HS-5 (cell line): ENCODE data around the gene PPP1R17.

ENCODE experiments used
- DNase-seq: peaks from one replicate; pipeline ENCODE4 v3.0.0-alpha.2; 2012; ENCODE audit warnings: low read depth

The PPP1R17 gene

DNA sequence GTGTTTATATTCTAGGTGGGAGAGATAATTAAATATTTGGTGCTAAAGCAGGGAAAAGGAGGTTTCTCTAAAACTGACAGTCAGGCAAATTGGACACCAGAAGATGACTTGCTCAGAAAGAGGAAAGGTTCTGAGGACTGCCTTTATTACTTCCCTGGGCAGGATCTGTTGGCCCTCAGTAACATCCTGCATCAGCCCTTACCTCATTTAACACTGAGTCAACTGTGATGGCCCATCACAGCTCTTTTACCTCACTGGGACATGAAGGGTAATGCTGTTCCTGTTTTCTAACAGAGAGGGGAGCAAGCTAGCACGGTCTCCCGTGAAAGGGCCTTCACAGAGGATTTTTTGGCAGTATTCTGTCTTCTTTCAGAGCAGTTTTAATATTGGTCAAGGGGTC lies 12.0 kb downstream of the PPP1R17 start:
- no peak for DNase-seq

DNA sequence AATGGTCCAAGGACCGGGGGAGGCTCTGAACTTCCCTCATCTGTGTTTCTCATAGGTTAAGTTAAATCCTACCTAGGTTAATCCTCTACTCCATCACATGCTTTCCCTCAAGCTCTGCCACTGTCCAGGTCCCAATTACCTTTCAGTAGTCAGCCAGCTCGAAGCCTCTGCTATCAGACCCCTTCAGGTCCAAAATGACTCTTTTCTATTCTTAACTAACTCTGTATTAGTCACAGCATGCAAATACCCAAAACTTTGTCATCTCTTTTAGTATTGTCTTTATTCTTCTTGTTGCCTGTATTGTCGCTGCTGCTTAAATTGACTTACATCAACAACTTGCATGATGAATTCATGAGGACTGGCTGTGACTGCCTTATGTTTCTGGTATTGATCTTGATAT lies 15.3 kb downstream of the PPP1R17 start:
- no peak for DNase-seq

DNA sequence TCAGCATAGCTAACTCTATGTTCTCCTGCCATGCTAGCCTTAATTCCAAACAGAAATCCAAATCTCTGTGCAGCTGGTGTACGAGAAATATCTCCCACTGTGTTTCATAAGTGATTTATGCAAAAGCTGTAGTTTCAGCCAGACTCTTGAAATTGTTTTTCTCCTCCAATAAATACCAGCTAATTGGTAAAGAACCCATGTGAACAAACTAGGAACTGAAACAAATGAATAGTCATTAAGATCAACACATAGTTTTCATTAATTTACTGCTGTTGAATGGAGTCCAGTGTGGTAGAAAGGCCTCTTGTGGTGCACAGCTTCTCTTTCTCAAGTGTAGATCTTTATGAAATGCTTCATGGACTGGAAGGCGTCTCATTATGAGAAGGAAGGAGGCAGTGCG lies 18.4 kb downstream of the PPP1R17 start:
- DNase-seq, result no peak

DNA sequence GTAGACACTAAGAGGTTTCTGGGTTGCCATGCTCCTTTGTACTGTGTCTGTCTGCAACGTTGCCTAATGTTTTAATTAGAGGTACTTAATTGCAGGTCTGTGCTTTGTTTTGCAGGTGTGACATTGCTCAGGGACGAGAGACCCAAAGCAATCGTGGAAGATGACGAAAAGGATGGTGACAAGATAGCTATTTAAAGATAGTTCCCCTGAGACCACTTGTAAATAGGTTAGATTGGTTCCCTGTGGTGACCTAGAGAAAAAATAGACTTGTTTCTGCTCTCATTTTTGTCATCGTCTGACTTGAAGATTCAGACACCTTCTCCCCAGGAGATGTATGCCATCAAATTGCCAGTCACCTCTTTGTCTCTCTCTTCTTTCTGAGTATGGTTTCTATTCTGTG lies 20.1 kb downstream of the PPP1R17 start:
- no peak for DNase-seq

DNA sequence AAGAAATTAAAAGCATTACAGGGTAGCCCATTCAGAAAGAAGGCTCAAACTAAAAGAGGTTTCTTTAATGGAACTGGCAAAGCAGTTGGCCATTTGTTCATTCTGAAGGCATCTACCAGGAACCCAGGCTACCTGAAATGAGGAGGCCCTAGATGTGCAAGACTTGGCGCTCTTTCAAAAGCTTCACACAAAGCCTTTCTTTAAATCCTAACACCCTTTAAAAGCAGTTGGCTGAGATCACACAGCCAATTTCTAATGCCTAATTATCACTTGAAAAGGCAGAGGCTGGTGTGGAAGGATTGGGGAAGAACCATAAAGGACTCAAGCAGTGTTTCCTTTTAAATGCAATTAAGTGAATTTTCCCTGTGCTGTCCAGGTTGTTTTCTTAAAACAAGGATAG lies 23.2 kb downstream of the PPP1R17 start:
- DNase-seq, result no peak

DNA sequence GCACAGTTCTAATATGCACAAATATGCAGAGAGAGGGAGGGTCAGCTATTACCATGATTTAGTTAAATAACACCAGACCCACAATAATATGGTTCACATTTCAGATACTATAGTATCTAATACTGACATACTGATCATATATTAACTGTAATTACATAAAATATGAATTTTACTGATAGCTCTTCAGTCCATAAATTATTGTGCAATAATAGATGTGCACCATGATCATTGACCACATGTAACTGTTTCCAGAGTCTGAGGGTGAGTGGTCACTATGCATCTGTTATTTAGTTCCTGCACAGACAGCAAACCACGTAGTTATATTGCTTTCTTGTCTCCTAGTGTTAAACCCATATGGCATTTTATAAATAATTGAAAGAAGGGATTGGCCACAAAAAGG lies 29.3 kb downstream of the PPP1R17 start:
- no peak for DNase-seq

DNA sequence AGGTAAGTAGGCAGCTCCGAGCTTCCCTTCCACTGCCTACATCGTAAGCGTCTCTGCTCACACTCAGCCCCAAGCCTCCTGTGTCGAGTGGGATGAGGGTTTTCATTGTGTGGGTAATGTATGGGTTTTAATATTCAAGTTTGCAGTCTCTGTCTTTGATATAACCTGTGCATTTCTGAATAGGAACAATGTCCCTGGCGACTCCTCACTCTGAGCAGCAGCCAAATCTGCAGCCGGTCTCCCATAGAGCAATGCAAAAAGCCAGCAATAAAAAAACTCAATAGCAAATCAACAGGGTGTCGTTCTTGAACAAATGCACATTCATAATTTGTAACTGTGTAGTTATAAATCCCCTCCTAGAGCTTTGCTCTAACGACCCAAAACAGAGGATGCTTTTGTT lies 33.4 kb downstream of the PPP1R17 start:
- no peak for DNase-seq

DNA sequence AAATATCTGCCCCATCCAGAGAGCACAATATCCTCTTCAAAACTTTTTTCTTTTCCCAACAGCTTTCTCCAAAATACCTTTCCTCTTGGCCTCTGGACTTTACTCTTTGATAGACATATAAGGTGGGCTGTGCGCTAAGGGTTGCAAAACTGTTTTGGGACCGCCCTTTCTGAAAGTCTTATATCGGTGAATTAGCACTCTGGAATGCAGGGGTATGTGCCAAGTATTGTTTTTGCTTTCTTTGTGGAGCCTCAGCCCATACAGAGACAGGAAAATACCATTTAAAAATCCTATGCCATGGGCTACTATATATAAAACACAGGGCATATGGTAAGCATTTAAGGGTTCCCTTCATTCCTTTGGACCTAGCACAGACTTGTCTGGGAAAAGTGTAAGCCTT lies 37.7 kb downstream of the PPP1R17 start:
- no peak for DNase-seq

DNA sequence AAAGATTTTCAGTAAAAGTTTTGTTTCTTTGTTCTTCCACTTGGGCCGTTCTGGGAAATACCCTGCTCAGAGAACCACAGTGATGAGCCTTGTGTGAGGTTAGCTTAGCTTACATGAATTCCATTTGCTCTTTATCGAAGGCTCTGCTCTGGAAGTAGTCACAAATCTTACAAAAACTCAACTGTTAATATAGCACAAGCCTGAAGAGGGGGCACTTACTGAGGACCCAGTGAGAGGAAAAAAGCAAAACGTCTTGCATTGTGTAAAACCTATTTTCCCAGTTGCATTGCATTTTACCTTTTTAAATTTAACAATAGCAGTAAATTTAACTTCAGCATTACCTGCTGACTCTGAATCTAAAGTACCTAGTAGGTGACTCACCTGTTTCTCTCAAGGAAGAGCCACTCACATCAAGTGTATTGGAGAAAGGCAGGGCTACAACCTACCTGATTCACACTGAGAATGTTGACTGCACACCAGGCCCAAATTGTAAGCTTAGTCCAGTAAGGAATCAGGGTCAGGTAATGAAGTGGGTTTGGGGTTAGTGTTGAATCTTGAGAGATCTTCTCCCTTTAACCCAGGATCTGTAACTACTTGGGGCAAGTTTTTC lies 42.3 kb downstream of the PPP1R17 start:
- no peak for DNase-seq

DNA sequence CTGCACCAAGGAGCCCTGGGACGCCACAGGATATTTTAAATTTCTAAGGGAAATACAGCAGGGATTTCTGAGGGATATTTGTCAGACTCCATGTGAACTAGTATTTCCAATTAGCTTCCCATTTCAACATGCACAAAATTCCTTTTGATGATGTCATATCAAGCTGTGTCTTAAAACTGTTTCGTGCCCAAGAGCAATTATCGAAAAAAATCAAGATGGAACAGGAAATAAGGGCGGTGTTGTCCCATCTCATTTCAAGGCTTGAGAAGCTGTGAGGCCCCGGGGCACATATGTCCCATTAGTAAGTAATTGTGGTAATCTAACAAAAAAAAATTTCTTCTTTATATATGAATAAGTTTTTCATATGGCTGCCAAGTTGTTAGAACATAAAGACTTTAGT lies 47.4 kb downstream of the PPP1R17 start:
- DNase-seq, result peak; percentile 46

DNA sequence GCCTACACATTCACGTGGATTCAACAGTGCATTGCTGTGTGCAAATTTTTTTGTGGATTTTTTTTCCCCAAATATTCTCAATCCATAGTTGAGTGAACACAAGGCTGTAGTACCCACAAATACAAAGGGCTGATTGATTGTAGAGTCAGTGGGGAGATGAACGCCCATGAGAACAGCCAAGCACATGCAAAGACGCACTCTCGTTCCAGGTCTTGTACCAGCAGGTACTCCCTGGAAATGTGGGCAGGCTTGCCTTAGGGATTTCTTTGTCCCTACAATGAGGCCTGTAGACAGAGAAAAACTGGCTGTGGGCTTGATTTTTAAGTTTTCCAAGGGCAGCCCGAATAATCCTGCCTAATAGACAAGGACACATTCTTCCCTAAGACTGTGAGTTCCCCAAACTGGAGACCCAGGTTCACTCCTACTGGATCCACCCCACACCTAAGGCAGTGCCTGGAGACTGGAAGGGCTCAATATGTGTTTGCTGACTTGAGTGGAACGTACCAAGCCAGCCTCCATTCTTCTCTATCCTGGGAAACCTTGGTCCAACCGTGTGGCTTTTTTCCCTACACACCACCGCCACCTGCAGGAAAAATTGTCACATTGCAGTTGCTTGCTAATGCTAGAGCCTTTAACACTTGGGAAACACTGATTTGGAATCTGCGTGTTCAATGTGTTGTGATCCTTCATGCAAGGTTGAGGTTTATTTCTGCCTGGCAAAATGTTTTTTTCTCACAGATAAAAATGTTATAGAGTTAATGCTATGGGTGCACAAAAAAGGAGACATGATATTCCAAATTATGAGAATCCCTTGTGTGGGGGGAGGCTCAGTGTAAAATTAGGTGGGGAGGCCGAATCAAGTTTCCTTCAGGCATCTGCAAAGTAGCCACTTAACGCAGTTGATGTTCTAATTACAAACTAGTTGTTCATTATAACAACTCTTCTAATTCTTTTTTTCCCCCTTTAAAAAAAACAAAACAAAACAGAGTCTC lies 49.3 kb downstream of the PPP1R17 start:
- DNase-seq, result peak; percentile 33

DNA sequence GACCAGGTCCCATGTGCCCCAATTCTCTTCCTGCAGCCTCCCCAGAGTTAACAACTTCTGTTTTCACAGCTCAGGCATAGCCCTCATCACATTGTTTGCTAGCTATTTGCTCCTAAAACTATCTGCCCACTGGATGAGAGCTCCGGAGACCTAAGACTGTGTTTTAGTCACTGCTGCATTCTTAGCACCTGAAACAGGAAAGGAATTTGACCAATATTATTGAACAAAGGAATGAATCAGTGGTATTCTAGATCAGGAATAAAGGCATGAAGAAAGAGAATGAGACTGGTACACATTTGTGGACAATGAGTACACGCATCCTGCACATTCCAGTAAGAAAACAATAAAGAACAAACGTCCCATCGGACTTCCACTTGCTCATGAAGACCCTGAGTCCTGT lies 54.8 kb downstream of the PPP1R17 start:
- no peak for DNase-seq

DNA sequence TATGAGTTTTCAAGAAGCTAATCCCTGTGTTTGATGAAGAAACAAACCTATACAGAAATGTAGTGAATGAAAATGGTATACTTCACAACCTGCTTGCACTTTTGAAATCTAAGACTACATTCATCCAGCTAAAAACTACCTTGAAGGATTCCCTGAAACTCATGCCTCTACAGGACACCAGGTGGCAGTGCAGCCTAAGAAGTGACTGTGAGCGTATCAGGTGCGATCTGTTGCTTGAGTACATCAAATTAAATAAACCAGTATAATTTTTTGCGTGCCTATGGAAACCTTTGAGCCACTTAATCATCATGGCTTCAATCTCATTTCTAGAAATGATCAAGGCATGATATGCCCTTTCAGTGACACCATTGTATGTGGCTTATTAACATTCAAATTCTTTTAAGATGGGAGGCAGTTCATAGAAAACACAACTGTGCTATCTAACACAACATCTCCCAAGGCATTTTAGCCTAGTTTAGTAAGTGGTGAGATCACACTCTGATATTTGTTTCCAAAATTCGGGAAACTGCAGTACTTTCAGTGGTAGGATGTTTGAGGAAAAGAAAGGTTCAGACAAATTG lies 57.4 kb downstream of the PPP1R17 start:
- peak; percentile 53 for DNase-seq

DNA sequence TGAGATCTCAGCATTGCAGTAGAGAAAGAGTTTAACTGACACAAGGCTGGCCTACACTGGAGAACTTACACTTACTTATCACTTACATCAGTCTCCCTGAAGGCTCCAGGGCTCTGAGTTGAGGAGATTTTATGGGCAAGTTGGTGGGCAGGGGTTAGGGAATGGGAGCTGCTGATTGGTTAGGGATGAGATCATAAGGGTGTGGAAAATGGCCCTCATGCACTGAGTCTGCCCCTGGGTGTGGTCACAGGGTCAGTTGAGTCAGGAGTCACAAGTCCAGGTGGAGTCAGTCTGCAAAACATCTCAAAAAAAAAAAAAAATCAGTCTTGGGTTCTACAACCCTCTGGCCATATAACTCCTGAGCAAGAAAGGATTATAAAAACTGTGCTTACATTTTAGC lies 60.5 kb downstream of the PPP1R17 start:
- no peak for DNase-seq

DNA sequence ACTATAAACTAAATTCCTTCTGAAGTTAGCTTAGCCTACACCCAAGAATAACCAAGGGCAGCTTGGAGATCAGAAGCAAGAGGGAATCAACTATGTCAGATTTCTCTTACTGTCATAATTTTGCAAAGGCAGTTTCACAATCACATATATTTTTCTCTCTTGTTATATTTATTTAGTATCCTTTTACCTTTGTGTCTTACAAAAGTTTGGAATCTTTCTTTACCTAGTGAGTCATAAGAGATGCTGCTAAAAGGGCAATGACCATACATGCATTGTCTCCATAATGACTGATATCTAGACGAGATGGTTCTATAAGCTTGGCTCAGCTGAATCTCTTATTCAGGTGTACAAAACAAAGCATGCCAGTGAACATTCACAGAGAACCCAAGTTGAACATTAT lies 61.1 kb downstream of the PPP1R17 start:
- DNase-seq, result no peak

DNA sequence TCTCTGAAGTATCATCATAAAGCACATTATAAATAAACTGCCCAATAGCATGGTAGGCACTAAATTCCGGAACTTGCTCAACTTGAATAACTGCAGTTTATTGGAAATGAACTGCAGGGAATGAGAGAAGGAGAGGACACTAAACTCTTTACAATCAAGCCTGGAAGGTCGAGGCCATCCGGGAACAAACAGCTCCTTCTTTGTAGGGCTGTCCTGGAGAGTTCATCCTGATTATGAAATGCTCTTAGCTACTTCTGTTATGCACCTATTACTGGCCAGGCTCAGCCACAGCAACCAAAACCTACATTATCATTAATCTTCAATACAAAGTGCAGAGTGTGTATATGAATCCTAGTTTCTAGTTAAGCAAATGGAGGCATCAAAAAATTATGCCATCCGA lies 64.7 kb downstream of the PPP1R17 start:
- no peak for DNase-seq
